Progenitor cell of endocrine pancreas (in vitro differentiated cells): ENCODE results near the gene LDAH. TPM values are rescaled to one million over a fixed set of nuclear protein-coding genes. Genes with fewer than 3 reads are reported as not detected.

Source experiments
- DNase-seq: peaks from one replicate; pipeline ENCODE4 v3.0.0; 2021; ENCODE audit warnings: low spot score; ENCODE audit not compliant: unreplicated experiment
- H3K27ac Mint-ChIP-seq: 2 replicates; pipeline ENCODE4 v1.8.0; 2021; ENCODE audit warnings: mild to moderate bottlenecking, moderate library complexity, mixed read lengths
- H3K27me3 Mint-ChIP-seq: 2 replicates; pipeline ENCODE4 v1.8.0; 2021; ENCODE audit warnings: mixed read lengths
- H3K36me3 Mint-ChIP-seq: 2 replicates; pipeline ENCODE4 v1.8.0; 2022; ENCODE audit warnings: mixed read lengths; ENCODE audit not compliant: insufficient read depth
- H3K4me1 Mint-ChIP-seq: 2 replicates; pipeline ENCODE4 v1.8.0; 2021; ENCODE audit warnings: low read depth, mixed read lengths
- H3K4me3 Mint-ChIP-seq: 2 replicates; pipeline ENCODE4 v1.8.0; 2021; ENCODE audit warnings: low read depth, mild to moderate bottlenecking, moderate library complexity, mixed read lengths
- H3K9me3 Mint-ChIP-seq: 2 replicates; pipeline ENCODE4 v1.8.0; 2021; ENCODE audit warnings: low read depth, mixed read lengths
- total RNA-seq: library from RNA; stranded (reverse); gene quantifications from 2 replicates; pipeline ENCODE4 v1.2.1, GENCODE V29; 2021
- TF ChIP-seq, protein P1 (sequence below): fragments of 200-600 bp; sonication (generic); IDR thresholded peaks from one replicate; pipeline ENCODE4 v1.5.0; 2021; ENCODE audit warnings: antibody characterized with exemption, mild to moderate bottlenecking; ENCODE audit not compliant: unreplicated experiment

The LDAH gene
- total RNA-seq, 1 donor from 2014 or later: 25.1 TPM

DNA sequence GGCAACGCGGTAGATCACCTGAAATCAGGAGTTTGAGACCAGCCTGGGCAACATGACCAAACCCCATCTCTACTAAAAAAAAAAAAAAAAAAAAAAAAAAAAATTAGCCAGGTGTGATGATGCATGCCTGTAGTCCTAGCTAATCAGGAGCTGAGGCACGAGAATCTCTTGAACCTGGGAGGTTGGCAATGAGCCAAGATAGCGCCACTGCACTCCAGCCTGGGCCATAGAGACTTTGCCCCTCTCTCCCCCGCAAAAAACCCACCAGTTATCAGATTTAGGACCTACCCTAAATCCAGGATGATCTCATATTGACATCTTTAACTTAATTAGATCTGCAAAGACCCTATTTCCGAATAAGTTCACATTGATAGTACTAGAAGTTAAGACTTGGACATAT, 29.2 kb upstream of the LDAH start:
- Mint-ChIP-seq H3K4me3 (no peak overlapping the region), H3K4me1 (no peaks in the 10 kb centered on the region), H3K36me3 (no peaks in the 10 kb centered on the region), H3K27me3 (peaks cover 23% of the 10 kb centered on the region), H3K27ac (no peak overlapping the region), H3K9me3 (no peaks in the 10 kb centered on the region)
- DNase-seq: no peak
- TF ChIP-seq, protein P1, sequence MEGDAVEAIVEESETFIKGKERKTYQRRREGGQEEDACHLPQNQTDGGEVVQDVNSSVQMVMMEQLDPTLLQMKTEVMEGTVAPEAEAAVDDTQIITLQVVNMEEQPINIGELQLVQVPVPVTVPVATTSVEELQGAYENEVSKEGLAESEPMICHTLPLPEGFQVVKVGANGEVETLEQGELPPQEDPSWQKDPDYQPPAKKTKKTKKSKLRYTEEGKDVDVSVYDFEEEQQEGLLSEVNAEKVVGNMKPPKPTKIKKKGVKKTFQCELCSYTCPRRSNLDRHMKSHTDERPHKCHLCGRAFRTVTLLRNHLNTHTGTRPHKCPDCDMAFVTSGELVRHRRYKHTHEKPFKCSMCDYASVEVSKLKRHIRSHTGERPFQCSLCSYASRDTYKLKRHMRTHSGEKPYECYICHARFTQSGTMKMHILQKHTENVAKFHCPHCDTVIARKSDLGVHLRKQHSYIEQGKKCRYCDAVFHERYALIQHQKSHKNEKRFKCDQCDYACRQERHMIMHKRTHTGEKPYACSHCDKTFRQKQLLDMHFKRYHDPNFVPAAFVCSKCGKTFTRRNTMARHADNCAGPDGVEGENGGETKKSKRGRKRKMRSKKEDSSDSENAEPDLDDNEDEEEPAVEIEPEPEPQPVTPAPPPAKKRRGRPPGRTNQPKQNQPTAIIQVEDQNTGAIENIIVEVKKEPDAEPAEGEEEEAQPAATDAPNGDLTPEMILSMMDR: no peak

DNA sequence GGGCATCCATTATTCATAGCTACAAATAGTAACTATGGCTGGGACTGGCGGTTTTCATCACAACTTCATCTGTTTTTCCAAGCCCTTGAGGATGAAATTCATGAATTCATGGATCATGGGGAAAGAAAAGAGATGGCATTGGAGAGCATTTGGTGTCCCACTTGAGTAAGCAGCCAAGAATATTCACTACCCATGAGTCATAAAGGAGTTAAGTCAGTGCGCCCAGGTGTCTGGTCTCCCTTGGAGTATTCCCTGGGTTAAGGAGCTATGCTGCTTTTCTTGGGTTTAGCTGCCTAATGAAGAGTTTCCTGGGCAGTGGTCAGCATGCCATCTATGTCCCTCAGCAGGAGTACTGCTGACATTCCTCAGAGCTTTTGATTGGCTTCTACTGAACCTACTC, 21.3 kb upstream of the LDAH start:
- Mint-ChIP-seq H3K9me3 (peaks cover under 1% of the 10 kb centered on the region), H3K4me3 (no peak overlapping the region), H3K4me1 (no peaks in the 10 kb centered on the region)

DNA sequence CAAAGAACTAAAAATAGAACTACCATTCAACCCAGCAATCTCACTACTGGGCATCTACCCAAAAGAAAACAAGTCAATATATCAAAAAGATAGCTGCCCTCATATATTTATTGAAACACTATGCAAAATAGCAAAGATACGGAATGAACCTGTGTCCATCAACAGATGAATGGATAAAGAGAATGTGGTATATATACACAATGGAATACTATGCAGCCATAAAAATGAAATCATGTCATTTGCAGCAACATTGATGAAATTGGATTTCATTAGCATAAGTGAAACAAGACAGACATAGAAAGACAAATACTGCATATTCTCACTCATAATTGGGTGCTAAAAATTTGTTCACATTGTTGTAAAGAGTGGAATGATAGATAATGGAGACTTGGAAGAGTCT, 16.2 kb upstream of the LDAH start:
- Mint-ChIP-seq H3K4me3 (no peak overlapping the region), H3K4me1 (no peaks in the 10 kb centered on the region), H3K36me3 (no peaks in the 10 kb centered on the region), H3K27ac (no peak overlapping the region), H3K9me3 (peaks cover 5% of the 10 kb centered on the region), H3K27me3 (peaks cover 21% of the 10 kb centered on the region)
- TF ChIP-seq, protein P1: no peak
- no peak for DNase-seq

More for the DNA sequence above, 21.3 kb upstream of the LDAH start:
- TF ChIP-seq, protein P1: no peak
- DNase-seq: no peak
- Mint-ChIP-seq H3K36me3 (no peaks in the 10 kb centered on the region), H3K27ac (no peak overlapping the region), H3K27me3 (peaks cover 42% of the 10 kb centered on the region)

DNA sequence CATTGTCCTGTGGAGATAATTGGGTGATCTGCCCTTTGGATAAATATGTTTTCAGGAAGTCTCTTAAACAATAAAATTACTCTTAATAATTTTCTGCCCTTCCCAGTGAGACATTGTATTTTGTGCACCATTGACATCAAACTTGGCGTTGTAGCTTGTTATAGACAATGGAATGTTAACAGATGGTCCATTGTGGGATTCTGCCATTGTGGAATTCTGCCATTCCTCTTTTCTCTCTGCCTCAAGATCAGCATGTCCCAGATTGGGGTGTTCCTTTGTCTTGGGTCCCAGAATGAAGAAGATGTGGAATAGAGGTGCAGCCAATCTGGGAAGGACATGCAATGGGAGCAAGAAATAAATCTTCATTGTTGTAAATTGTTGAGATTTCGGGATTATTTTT, 15.1 kb upstream of the LDAH start:
- TF ChIP-seq, protein P1: no peak
- H3K27me3 Mint-ChIP-seq: peaks cover 26% of the 10 kb centered on the region
- no peak for DNase-seq
- peaks cover 5% of the 10 kb centered on the region for H3K9me3 Mint-ChIP-seq
- no peak overlapping the region for H3K4me3 Mint-ChIP-seq
- H3K27ac Mint-ChIP-seq: no peak overlapping the region
- no peaks in the 10 kb centered on the region for H3K36me3 Mint-ChIP-seq
- H3K4me1 Mint-ChIP-seq: no peaks in the 10 kb centered on the region

DNA sequence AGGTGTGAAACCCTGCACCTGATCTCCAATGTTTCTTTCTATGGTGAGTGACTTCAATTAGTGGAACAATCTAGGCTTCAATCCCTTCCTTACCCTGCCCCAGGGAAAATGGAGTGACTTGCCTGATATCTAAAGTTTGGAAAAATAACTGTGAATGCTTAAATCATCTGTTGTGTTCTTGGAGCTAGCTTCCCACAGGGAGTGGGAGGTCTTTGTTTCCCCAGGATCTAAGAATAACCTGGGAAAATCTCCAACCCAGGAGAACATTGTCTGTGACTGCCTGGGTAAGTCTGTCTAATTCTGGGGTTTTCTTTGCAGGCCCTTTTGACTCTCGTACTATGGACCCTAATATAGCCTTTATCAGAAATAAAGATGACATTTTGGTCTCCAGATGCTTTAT, 13.6 kb upstream of the LDAH start:
- H3K27ac Mint-ChIP-seq: no peak overlapping the region
- no peaks in the 10 kb centered on the region for H3K4me1 Mint-ChIP-seq
- TF ChIP-seq, protein P1: no peak
- H3K36me3 Mint-ChIP-seq: no peaks in the 10 kb centered on the region
- no peak overlapping the region for H3K4me3 Mint-ChIP-seq
- H3K9me3 Mint-ChIP-seq: peaks cover 5% of the 10 kb centered on the region
- H3K27me3 Mint-ChIP-seq: peaks cover 24% of the 10 kb centered on the region
- no peak for DNase-seq
